Measurements from ENCODE around the gene WDR54. TPM values are rescaled to one million over a fixed set of nuclear protein-coding genes. Genes with fewer than 3 reads are reported as not detected.
A peak's percentile ranks its signal among the peaks of the same experiment; 100 is the strongest.
"Not testable (repeated sequence)": the region's sequence is repeated elsewhere in the genome, so short reads cannot be mapped to it uniquely, and the experiment has no call there.

The WDR54 gene
- polyA plus RNA-seq, 2 of the 4 experiments (the other 2 are of a cell fraction) = 47.4 to 62.5 TPM

DNA sequence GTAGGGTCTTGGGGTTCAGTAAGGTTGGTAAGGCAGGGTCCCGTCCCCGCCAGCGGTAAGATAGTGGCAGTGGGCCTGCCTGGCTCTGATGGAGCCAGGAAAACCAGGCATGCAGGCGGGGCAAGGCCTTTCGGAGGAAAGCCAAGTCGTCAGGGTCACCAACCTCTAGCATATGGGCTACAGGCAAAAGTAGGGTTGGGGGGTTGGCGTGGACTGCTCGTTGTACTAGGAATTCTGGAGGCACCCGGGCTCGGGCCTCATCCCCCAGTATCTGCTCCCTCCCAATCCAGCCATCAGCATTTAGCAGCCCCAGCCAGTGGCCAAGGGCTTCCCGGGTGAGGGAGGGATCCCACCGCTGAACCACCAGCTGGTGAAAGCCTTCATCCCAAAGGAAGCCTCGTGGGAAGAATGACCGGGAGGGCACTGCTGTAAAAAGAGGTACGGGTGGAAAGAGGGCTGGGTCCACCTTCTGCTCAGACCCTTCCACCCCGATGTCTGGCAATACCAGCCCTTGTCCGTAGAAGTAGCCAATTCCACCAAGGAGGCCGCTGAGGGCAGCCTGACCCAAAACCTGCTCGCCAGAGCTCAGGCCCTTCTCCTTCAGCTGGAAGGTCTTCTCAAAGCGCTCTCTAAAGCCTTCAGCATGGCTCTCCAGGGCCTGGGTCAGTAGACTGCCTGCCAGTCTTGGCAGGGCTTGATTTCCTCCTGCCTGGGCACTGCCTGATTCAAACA, 40.7 kb downstream of the WDR54 start:
- ChIA-PET CTCF (interaction anchor here (0.7 to 2.7 kb wide), 11 partner anchors 7 to 126 kb away, joined by 3 to 8 read pairs (median 4); partner anchors contain the start of genes MRPL53 and PCGF1), POLR2A (interaction anchor here (0.9 kb wide), 1 partner anchor 10 kb away, joined by 4 read pairs; the partner anchor contains the start of gene MRPL53)
- no peak overlapping the region for H3K4me2 ChIP-seq
- H3K27ac ChIP-seq = no peak overlapping the region
- ATAC-seq = no peak
- H3K4me1 ChIP-seq = peaks cover 18% of the 10 kb centered on the region
- 91% methylated on average over 20 of the region's 20 CpGs for WGBS (ENCODE audit: missing lambda C conversion rate)
- no peak overlapping the region for H3K4me3 ChIP-seq
- no peak for FAIRE-seq
- no peaks in the 10 kb centered on the region for H3K9me3 ChIP-seq
- DNase-seq (ENCODE audit: low read depth in 1 of 2, low spot score in 1 of 2) = no peak
- TF ChIP-seq CHD2 (IDR thresholded peaks at IDR 0.05; ENCODE audit: low read length, partially characterized antibody) = no peak
- TF ChIP-seq HDAC2 (IDR thresholded peaks at IDR 0.05) = no peak

DNA sequence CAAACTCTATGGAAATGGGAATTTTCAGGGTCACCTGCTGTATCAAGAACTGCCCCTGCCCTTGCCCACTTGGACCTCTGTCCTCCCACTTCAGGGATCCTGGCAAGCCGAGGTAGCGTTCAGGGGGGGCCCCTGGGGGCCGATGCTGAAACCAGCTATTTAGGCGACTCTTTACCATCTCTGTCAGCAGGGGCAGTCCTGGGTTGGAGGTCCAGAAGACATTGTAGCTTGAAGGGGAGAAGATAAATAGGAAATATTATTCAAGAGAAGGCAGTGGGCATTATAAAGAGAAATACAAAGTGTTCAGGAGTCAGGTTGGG, 41.2 kb downstream of the WDR54 start:
- ChIA-PET POLR2A (no interaction called here), CTCF (interaction anchor here (0.9 to 2.7 kb wide), 3 partner anchors 10 to 124 kb away, joined by 4 to 8 read pairs (median 4); partner anchors contain the start of genes MRPL53 and PCGF1)
- DNase-seq (ENCODE audit: low read depth in 1 of 2, low spot score in 1 of 2) (no peak), FAIRE-seq (no peak), ATAC-seq (no peak)
- Histone ChIP-seq H3K4me1 (peaks cover 18% of the 10 kb centered on the region), H3K4me3 (no peak overlapping the region), H3K9me3 (no peaks in the 10 kb centered on the region), H3K27ac (no peak overlapping the region), H3K4me2 (no peak overlapping the region)
- TF ChIP-seq MYC (IDR thresholded peaks at IDR 0.05; ENCODE audit: borderline replicate concordance, low read length) = no peak
- TF ChIP-seq JUN (IDR thresholded peaks at IDR 0.05) = no peak
- no peak for TF ChIP-seq NR3C1 (IDR thresholded peaks at IDR 0.05)
- TF ChIP-seq KDM5A (IDR thresholded peaks at IDR 0.05) = no peak
- no peak for TF ChIP-seq HOXB13 (CRISPR knock-in tag; IDR thresholded peaks at IDR 0.05; ENCODE audit: low read depth)
- no peak for TF ChIP-seq RARB (CRISPR knock-in tag; IDR thresholded peaks at IDR 0.05)
- TF ChIP-seq POLR2A (IDR thresholded peaks at IDR 0.05; ENCODE audit: low read length) = no peak
- 81% methylated on average over 4 of the region's 4 CpGs for WGBS (ENCODE audit: missing lambda C conversion rate)

DNA sequence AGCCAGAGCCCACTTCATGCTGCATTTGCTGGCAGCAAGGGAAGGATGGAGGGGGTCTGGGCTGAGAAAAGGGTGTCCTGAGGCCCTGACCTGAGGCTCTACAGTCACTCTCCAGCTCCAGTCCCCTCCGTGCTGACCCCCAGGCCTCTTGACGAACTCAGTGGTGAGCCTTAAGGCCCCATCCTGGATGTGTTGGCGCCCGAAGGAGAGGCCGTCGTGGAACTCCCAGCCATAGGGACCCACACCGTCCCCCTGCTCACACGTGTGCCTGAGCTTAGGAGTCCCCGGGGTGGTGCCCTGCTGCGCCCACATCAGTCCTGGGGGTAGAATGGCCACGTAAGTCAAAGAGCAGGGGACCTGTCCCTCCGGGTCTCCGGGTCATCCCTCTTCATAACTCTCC, 42.9 kb downstream of the WDR54 start:
- POLR2A ChIA-PET = interaction anchor here (1.5 to 2.4 kb wide), 2 partner anchors 10 to 18 kb away, joined by 4 to 8 read pairs; partner anchors contain the start of genes CCDC142, INO80B and TTC31
- CTCF ChIA-PET = interaction anchor here (1.0 to 3.2 kb wide), 3 partner anchors 8 to 116 kb away, joined by 3 to 17 read pairs (median 10); partner anchors contain the start of genes CCDC142 and TTC31
- DNase-seq (ENCODE audit: low read depth in 1 of 2, low spot score in 1 of 2) (no peak), ATAC-seq (peak; percentile 10 to 13; a peak in 5 of 6 replicates), FAIRE-seq (no peak)
- no peaks in the 10 kb centered on the region for H3K9me3 ChIP-seq
- peak overlapping the region; percentile 91 for H3K4me3 ChIP-seq
- TF ChIP-seq RCOR1 (IDR thresholded peaks at IDR 0.05; ENCODE audit: low read depth, low read length) (no peak), TFCP2L1 (CRISPR knock-in tag; IDR thresholded peaks at IDR 0.05) (no peak), TP53 (CRISPR knock-in tag; IDR thresholded peaks at IDR 0.05) (no peak), CHD4 (IDR thresholded peaks at IDR 0.05; ENCODE audit: borderline replicate concordance) (no peak), JUN (IDR thresholded peaks at IDR 0.05) (no peak), PHF8 (IDR thresholded peaks at IDR 0.05; ENCODE audit: borderline replicate concordance, low read depth) (no peak), RARB (CRISPR knock-in tag; IDR thresholded peaks at IDR 0.05) (no peak), CEBPB (IDR thresholded peaks at IDR 0.05) (no peak), FOXS1 (CRISPR knock-in tag; IDR thresholded peaks at IDR 0.05) (no peak)
- TF ChIP-seq, protein P1, sequence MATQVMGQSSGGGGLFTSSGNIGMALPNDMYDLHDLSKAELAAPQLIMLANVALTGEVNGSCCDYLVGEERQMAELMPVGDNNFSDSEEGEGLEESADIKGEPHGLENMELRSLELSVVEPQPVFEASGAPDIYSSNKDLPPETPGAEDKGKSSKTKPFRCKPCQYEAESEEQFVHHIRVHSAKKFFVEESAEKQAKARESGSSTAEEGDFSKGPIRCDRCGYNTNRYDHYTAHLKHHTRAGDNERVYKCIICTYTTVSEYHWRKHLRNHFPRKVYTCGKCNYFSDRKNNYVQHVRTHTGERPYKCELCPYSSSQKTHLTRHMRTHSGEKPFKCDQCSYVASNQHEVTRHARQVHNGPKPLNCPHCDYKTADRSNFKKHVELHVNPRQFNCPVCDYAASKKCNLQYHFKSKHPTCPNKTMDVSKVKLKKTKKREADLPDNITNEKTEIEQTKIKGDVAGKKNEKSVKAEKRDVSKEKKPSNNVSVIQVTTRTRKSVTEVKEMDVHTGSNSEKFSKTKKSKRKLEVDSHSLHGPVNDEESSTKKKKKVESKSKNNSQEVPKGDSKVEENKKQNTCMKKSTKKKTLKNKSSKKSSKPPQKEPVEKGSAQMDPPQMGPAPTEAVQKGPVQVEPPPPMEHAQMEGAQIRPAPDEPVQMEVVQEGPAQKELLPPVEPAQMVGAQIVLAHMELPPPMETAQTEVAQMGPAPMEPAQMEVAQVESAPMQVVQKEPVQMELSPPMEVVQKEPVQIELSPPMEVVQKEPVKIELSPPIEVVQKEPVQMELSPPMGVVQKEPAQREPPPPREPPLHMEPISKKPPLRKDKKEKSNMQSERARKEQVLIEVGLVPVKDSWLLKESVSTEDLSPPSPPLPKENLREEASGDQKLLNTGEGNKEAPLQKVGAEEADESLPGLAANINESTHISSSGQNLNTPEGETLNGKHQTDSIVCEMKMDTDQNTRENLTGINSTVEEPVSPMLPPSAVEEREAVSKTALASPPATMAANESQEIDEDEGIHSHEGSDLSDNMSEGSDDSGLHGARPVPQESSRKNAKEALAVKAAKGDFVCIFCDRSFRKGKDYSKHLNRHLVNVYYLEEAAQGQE (IDR thresholded peaks at IDR 0.05) = no peak
- TF ChIP-seq, protein P2, sequence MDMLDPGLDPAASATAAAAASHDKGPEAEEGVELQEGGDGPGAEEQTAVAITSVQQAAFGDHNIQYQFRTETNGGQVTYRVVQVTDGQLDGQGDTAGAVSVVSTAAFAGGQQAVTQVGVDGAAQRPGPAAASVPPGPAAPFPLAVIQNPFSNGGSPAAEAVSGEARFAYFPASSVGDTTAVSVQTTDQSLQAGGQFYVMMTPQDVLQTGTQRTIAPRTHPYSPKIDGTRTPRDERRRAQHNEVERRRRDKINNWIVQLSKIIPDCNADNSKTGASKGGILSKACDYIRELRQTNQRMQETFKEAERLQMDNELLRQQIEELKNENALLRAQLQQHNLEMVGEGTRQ (IDR thresholded peaks at IDR 0.05) = no peak
- TF ChIP-seq, protein P3, sequence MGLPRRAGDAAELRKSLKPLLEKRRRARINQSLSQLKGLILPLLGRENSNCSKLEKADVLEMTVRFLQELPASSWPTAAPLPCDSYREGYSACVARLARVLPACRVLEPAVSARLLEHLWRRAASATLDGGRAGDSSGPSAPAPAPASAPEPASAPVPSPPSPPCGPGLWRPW (IDR thresholded peaks at IDR 0.05) = no peak
- TF ChIP-seq, protein P4, sequence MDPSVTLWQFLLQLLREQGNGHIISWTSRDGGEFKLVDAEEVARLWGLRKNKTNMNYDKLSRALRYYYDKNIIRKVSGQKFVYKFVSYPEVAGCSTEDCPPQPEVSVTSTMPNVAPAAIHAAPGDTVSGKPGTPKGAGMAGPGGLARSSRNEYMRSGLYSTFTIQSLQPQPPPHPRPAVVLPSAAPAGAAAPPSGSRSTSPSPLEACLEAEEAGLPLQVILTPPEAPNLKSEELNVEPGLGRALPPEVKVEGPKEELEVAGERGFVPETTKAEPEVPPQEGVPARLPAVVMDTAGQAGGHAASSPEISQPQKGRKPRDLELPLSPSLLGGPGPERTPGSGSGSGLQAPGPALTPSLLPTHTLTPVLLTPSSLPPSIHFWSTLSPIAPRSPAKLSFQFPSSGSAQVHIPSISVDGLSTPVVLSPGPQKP (IDR thresholded peaks at IDR 0.05; ENCODE audit: low read depth, low read length) = no peak
- TF ChIP-seq, protein P5, sequence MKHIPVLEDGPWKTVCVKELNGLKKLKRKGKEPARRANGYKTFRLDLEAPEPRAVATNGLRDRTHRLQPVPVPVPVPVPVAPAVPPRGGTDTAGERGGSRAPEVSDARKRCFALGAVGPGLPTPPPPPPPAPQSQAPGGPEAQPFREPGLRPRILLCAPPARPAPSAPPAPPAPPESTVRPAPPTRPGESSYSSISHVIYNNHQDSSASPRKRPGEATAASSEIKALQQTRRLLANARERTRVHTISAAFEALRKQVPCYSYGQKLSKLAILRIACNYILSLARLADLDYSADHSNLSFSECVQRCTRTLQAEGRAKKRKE (CRISPR knock-in tag; IDR thresholded peaks at IDR 0.05; ENCODE audit: low read depth) = no peak
- peak overlapping the region; percentile 90 for H3K4me2 ChIP-seq
- H3K27ac ChIP-seq = peak overlapping the region; percentile 90 to 95
- peaks cover 15% of the 10 kb centered on the region for H3K4me1 ChIP-seq
- 16% methylated on average over 12 of the region's 13 CpGs for WGBS (ENCODE audit: missing lambda C conversion rate)

DNA sequence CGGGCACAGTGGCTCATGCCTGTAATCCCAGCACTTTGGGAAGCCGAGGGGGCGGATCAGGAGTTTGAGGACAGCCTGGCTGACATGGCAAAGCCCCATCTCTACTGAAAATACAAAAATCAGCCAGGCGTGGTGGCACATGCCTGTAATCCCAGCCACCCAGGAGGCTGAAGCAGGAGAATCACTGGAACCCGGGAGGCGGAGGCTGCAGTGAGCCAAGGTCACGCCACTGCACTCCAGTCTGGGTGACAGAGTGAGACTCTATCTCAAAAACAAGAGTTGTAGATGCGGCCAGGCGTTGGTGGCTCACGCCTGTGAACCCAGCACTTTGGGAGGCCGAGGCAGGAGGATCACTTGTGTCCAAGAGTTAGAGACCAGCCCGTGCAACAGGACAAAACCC, 49.2 kb downstream of the WDR54 start:
- Histone ChIP-seq H3K4me2 (peak overlapping the region; percentile 92), H3K4me1 (peaks cover 20% of the 10 kb centered on the region)
- not testable (repeated sequence) for FAIRE-seq; ATAC-seq; DNase-seq (ENCODE audit: low read depth in 1 of 2, low spot score in 1 of 2); H3K4me3 ChIP-seq; H3K27ac ChIP-seq; H3K9me3 ChIP-seq
- ChIA-PET POLR2A (interaction anchor here (0.6 to 3.1 kb wide), 2 partner anchors 13 to 733 kb away, joined by 3 to 37 read pairs; partner anchors contain the start of genes TPRKB and WBP1), CTCF (interaction anchor here (0.6 to 5.2 kb wide), 2 partner anchors 12 to 18 kb away, joined by 3 to 37 read pairs; partner anchors contain the start of genes CCDC142 and TTC31)
- 95% methylated on average over 12 of the region's 12 CpGs for WGBS (ENCODE audit: missing lambda C conversion rate)

Measured in A549 (cell line).